Stomach (tissue), 4 donors: Measurements from ENCODE around the gene ACSL5.

Experiments
- CTCF ChIP-seq, 7 experiments: fragments of 450-650 bp in 4 of 7; fragments of 200-600 bp in 3 of 7; sonication (generic) in 3 of 7; IDR thresholded peaks; one replicate each; pipeline ENCODE4 v1.5.1; 2016 to 2019; ENCODE audit warnings: antibody characterized with exemption in 7 of 7, control low read depth in 2 of 7, mild to moderate bottlenecking in 1 of 7
- EP300 ChIP-seq: sonication (generic); formaldehyde crosslinking; IDR thresholded peaks from one replicate; pipeline ENCODE4 v1.6.1; 2017; ENCODE audit warnings: antibody characterized with exemption
- POLR2A ChIP-seq, 4 donors: fragments of 450-650 bp; IDR thresholded peaks; one replicate each; pipeline ENCODE4 v1.6.1; 2016; ENCODE audit warnings: antibody characterized with exemption in 4 of 4, control low read depth in 2 of 4, mild to moderate bottlenecking in 1 of 4, moderate library complexity in 1 of 4
- POLR2AphosphoS5 ChIP-seq, 3 donors: sonication (generic); formaldehyde crosslinking; IDR thresholded peaks; one replicate each; pipeline ENCODE4 v1.6.1; 2016; ENCODE audit warnings: antibody characterized with exemption in 3 of 3

GRCh38 chr10:112441520-112441919, 67.6 kb downstream of the ACSL5 start:
- TF ChIP-seq CTCF (IDR thresholded peaks at IDR 0.05) (no peak), POLR2A (IDR thresholded peaks at IDR 0.05) (no peak), POLR2AphosphoS5 (IDR thresholded peaks at IDR 0.05) (no peak), EP300 (no peak)
